ENCODE results near the gene ASB10.
A peak's percentile ranks its signal among the peaks of the same experiment; 100 is the strongest.

Gene ASB10

DNA sequence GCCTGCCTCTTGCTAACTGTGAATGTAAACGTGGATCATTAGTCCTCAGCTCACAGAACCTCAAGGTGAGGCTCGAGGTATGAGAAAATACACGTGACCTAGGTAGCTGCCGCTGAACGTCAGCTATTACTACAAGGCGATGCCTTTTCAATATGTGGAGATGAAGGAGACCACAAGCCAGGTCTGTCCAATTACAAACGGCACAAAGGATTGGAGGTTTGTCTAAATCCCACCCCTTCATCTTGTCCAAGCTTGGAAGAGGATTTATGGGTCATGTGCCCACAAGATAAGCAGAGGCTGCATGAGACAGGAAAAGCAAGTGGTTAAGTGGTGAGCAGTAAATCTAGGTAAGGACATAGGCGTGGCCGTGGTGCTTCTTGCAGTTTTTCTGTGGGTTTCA is 19.9 kb upstream of the ASB10 start:
- Histone ChIP-seq H3K9ac (0 out of 22 replicates have a peak overlapping the region, but pooled peaks of 1 of the 11 experiments have one; percentile 12), H3K27me3 (peaks cover 0 to 30% (median 14%) of the 10 kb centered on the region in 11 experiments; a peak in 12 of 22 replicates), H3K27ac (no peak overlapping the region)

DNA sequence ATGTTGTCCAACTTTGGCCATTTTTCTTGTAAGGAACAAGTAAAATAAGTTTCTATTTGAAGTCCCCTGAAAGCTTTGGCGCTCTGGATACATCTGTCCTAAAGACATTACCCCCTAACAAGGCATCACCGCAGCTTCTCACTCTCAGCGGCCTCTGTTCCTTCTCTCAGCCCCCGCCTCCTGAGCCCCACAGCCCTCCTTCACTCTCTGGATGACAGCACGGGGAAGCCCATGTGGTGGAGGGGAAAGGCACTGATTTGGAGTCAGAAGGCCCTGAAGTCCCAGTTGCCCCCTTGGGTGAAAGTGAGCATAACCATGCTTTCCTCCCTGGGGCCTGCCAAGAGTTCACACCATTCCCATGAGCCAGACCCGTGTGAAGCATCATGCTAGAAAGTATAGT is 18.7 kb upstream of the ASB10 start:
- H4K20me1 ChIP-seq, result peaks cover 0 to 32% (median 4%) of the 10 kb centered on the region in 11 experiments; a peak in 10 of 22 replicates

More for the DNA sequence above, 19.9 kb upstream of the ASB10 start:
- Histone ChIP-seq H3K4me1 (peaks cover 0 to 24% (median 18%) of the 10 kb centered on the region in 10 experiments; a peak in 16 of 20 replicates), H3K4me2 (peak overlapping the region in 9 of 11 experiments; percentile 7 to 70 (median 64); a peak in 17 of 22 replicates), H3K4me3 (no peak overlapping the region), H3K36me3 (peaks cover 0 to 12% (median 5%) of the 10 kb centered on the region in 11 experiments; a peak in 12 of 22 replicates), H3K9me3 (replicated peaks in 1 of 11) (no peaks in the 10 kb centered on the region), H4K20me1 (peaks cover 0 to 44% (median 16%) of the 10 kb centered on the region in 11 experiments; a peak in 12 of 22 replicates)
- TF ChIP-seq Cebpa-rat (IDR thresholded peaks at IDR 0.05), result no peak

DNA sequence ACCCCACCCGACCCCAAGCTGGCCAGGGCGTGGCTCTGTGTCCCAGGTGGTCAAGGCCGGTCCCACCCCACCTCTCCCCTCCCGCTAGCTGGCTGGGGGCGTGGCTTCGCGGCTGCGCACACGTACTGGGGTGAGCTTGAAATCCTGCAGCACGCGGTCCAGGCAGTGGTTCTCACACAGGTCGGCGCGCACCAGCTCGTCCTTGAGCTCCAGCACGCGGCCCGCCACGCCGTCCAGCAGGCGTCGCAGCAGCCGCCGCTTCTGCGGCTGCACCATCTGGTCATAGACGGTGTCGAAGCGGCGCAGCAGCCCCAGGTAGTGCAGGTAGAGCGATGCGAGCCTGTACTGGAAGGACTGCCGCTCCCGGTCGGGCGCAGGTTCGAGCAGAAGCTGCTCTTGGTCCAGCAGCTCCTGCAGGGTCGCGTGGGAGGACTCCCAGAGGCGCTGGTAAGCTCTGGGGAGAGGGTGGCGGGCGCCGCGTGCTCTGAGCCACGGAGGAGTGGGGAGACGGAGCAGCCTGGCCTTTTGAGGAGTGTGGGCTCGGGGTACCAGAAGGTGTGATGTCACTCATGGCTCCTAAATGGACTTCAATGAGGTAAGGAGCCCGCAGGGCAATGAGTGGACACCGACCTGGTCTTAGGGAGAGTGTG is 17.5 kb upstream of the ASB10 start:
- Histone ChIP-seq H4K20me1 (peaks cover 0 to 20% (median 0%) of the 10 kb centered on the region in 11 experiments; a peak in 7 of 22 replicates), H3K9ac (no peak overlapping the region), H3K9me3 (replicated peaks in 1 of 11) (no peaks in the 10 kb centered on the region), H3K4me2 (no peak overlapping the region), H3K27ac (no peak overlapping the region), H3K4me1 (peaks cover 0 to 24% (median 18%) of the 10 kb centered on the region in 10 experiments; a peak in 16 of 20 replicates), H3K4me3 (no peak overlapping the region), H3K27me3 (peaks cover 0 to 33% (median 21%) of the 10 kb centered on the region in 11 experiments; a peak in 12 of 22 replicates), H3K36me3 (no peaks in the 10 kb centered on the region)
- no peak for TF ChIP-seq Cebpa-rat (IDR thresholded peaks at IDR 0.05)

More for the DNA sequence above, 18.7 kb upstream of the ASB10 start:
- Histone ChIP-seq H3K9ac (no peak overlapping the region), H3K27me3 (peaks cover 0 to 33% (median 21%) of the 10 kb centered on the region in 11 experiments; a peak in 12 of 22 replicates), H3K36me3 (peaks cover 0 to 2% (median 0%) of the 10 kb centered on the region in 11 experiments; a peak in 1 of 22 replicates), H3K4me3 (no peak overlapping the region), H3K4me1 (peaks cover 0 to 24% (median 18%) of the 10 kb centered on the region in 10 experiments; a peak in 16 of 20 replicates), H3K27ac (no peak overlapping the region), H3K4me2 (peak overlapping the region in 1 of 11 experiments; percentile 8; a peak in 2 of 22 replicates), H3K9me3 (replicated peaks in 1 of 11) (no peaks in the 10 kb centered on the region)
- no peak for TF ChIP-seq Cebpa-rat (IDR thresholded peaks at IDR 0.05)

DNA sequence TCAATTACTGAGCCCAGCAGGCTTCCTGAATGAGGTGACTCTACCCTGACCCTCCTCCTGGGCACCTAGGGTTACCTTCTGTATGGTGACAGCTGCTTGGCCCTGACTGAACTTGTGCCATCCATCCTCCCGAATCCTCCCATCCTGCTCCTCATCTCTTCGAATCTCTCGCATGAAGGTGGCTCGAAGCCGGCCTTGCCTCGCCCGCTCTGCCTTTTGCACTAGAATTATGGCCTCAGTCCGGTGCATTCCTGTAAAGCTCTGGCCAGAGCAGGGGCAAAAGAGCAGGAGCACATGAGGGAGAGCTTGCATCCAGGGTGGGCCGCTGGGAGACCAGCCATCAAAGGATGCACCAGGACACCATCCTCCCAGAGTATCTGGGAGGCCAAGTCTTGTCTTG is 15.8 kb upstream of the ASB10 start:
- H3K4me3 ChIP-seq, result no peak overlapping the region
- TF ChIP-seq Cebpa-rat (IDR thresholded peaks at IDR 0.05), result no peak
- no peaks in the 10 kb centered on the region for H3K9me3 ChIP-seq (replicated peaks in 1 of 11)
- peaks cover 0 to 22% (median 15%) of the 10 kb centered on the region in 10 experiments; a peak in 16 of 20 replicates for H3K4me1 ChIP-seq
- no peak overlapping the region for H3K4me2 ChIP-seq
- peaks cover 0 to 17% (median 0%) of the 10 kb centered on the region in 11 experiments; a peak in 6 of 22 replicates for H4K20me1 ChIP-seq
- H3K27me3 ChIP-seq, result peaks cover 4 to 43% (median 22%) of the 10 kb centered on the region in 11 experiments; a peak in 13 of 22 replicates
- no peaks in the 10 kb centered on the region for H3K36me3 ChIP-seq
- no peak overlapping the region for H3K9ac ChIP-seq
- no peak overlapping the region for H3K27ac ChIP-seq

DNA sequence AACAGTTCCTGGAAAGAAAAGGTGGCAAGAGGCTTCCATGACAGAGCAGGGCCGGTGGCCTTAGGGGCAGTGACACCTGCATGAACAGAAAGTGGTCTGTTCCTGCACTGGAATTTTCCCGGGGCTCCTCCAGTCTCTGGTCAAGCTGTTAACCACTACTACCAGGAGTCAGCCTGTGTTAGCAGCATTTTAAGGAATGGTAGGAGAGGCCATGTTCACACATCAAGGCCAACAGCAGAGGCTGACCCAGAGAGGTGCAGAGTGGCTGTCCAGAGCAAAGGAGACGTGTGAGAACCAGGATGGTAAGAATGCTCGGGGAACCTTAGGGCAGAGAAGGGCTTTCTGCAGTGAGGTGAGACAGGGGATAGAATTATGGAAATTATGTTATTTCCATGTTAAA is 14.7 kb upstream of the ASB10 start:
- H3K27me3 ChIP-seq, result peaks cover 8 to 50% (median 33%) of the 10 kb centered on the region in 11 experiments; a peak in 17 of 22 replicates
- no peaks in the 10 kb centered on the region for H3K36me3 ChIP-seq
- no peak overlapping the region for H3K9ac ChIP-seq
- H4K20me1 ChIP-seq, result peaks cover 0 to 8% (median 0%) of the 10 kb centered on the region in 11 experiments; a peak in 2 of 22 replicates
- no peak for TF ChIP-seq Cebpa-rat (IDR thresholded peaks at IDR 0.05)
- no peak overlapping the region for H3K4me2 ChIP-seq
- H3K9me3 ChIP-seq (replicated peaks in 1 of 11), result no peaks in the 10 kb centered on the region
- H3K4me1 ChIP-seq, result peaks cover 0 to 11% (median 4%) of the 10 kb centered on the region in 10 experiments; a peak in 14 of 20 replicates
- no peak overlapping the region for H3K27ac ChIP-seq
- H3K4me3 ChIP-seq, result no peak overlapping the region

DNA sequence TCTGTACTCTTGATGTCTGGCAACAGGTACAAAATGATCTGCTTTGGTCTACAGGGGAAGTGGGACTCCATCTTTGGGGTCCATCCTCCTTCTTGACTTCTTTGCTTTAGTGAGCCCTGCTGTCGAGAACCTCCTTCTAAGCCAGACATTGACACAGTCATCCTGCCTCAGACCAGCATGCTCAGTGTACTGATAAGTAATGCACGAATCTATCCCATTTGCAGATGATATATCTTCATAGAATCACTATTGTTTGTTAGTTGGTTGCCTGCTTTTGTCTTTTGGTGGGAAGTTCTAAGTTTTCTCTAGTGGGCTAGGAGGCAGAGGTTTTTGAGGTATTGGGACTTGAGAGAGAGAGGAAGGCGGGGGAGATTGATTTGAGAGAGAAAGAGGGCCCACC is 14.3 kb upstream of the ASB10 start:
- Histone ChIP-seq H3K36me3 (no peaks in the 10 kb centered on the region), H3K9ac (no peak overlapping the region), H3K27me3 (peaks cover 12 to 54% (median 37%) of the 10 kb centered on the region in 11 experiments; a peak in 19 of 22 replicates), H3K9me3 (replicated peaks in 1 of 11) (no peaks in the 10 kb centered on the region), H3K4me2 (no peak overlapping the region), H3K4me1 (peaks cover 0 to 7% (median under 1%) of the 10 kb centered on the region in 10 experiments; a peak in 5 of 20 replicates), H3K27ac (no peak overlapping the region), H3K4me3 (no peak overlapping the region), H4K20me1 (peaks cover 0 to 6% (median 0%) of the 10 kb centered on the region in 11 experiments; a peak in 2 of 22 replicates)
- TF ChIP-seq Cebpa-rat (IDR thresholded peaks at IDR 0.05), result no peak

DNA sequence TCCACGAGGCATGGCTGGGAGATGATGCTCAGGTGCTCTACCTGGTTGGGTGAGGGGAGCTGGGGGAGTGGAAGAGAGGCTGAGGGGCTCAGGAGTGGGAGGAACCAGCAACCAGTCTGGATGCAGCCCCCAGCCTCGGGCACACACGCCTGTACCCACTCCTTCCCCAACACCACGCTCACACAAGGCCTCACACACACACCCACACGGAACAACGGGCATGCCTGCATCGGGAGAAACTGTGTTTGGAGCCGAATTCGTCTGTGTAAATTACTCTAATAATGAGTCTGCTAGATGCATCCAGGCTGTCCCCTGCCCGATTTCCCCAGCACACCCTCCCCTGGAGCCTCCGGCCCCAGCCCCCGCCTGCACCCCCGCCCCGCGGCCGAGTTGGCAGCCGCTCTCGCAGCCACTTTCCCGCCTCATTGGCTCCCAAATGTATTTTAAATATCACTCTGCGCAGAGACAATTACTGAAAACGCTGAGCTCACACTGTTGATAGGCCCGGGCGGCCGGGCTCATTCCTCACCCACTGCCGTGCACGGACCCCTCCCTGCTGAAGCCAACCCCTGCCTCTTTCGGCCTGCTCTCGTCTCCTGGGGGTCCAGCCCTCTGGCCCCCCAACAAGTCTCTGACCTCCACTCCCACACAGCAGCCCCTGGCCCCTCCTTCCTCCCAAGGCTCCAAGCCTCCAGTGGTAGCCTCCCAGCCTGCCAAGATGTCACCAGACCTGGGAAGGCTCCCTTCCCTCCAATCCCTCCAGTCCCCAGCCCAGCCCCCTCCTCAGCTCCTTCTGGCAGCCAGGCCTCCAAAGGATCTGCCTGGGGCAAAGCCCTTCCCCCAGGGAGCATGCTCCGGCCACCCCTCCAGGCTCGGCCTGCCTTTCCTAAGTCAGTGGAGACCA is 12.1 kb upstream of the ASB10 start:
- Histone ChIP-seq H3K27me3 (peaks cover 25 to 66% (median 58%) of the 10 kb centered on the region in 11 experiments), H3K4me2 (no peak overlapping the region), H3K9me3 (replicated peaks in 1 of 11) (no peaks in the 10 kb centered on the region), H4K20me1 (peaks cover 0 to 9% (median 0%) of the 10 kb centered on the region in 11 experiments; a peak in 4 of 22 replicates), H3K9ac (no peak overlapping the region), H3K4me3 (no peak overlapping the region), H3K36me3 (no peaks in the 10 kb centered on the region), H3K4me1 (peaks cover 0 to 9% (median 5%) of the 10 kb centered on the region in 10 experiments; a peak in 6 of 20 replicates), H3K27ac (no peak overlapping the region)
- no peak for TF ChIP-seq Cebpa-rat (IDR thresholded peaks at IDR 0.05)

DNA sequence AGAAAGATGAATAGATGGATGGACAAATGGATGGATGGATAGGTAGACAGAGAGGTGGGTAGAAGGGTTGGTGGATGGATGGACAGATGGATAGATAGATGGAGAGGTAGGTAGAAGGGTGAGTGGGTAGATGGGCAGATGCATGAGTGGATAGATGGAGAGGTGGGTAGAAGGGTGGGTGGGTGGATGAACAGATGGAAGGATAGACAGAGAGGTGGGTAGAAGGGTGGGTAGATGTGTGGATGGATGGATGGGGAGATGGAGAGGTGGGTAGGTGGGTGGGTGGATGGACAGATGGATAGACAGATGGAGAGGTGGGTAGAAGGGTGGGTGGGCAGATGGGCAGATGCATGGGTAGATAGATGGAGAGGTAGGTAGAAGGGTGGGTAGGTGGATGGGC is 10.9 kb upstream of the ASB10 start:
- no peak for TF ChIP-seq Cebpa-rat (IDR thresholded peaks at IDR 0.05)
- Histone ChIP-seq H3K36me3 (no peaks in the 10 kb centered on the region), H3K27me3 (peaks cover 25 to 72% (median 58%) of the 10 kb centered on the region in 11 experiments), H3K4me1 (peaks cover 0 to 9% (median 5%) of the 10 kb centered on the region in 10 experiments; a peak in 6 of 20 replicates), H3K27ac (no peak overlapping the region), H3K4me2 (no peak overlapping the region), H3K9ac (no peak overlapping the region), H3K4me3 (no peak overlapping the region), H3K9me3 (replicated peaks in 1 of 11) (no peaks in the 10 kb centered on the region), H4K20me1 (peaks cover 0 to 9% (median 0%) of the 10 kb centered on the region in 11 experiments; a peak in 4 of 22 replicates)

All from BLaER1 treated with 17β-estradiol and CSF1 and Interleukin-3, amounts not matched to agents 10 nM and 100 nM (cell line).